Renal pelvis (tissue), 4 donors: ENCODE data around the gene AGPAT2. TPM values are rescaled to one million over a fixed set of nuclear protein-coding genes. Genes with fewer than 3 reads are reported as not detected.
"Not testable (repeated sequence)": the region's sequence is repeated elsewhere in the genome, so short reads cannot be mapped to it uniquely, and the experiment has no call there.

Source experiments
- DNase-seq: peaks from one replicate; pipeline ENCODE4 v3.0.0-alpha.2; 2013
- polyA plus RNA-seq, 3 donors: library from polyadenylated mRNA; unstranded; fragments of 120-200 nt; gene quantifications; one replicate each; pipeline ENCODE4 v1.2.1, GENCODE V29; 2013; ENCODE audit not compliant: insufficient read length in 3 of 3

AGPAT2 gene
- polyA plus RNA-seq, 3 donors: 51.5 to 61.0 (median 59.4) TPM

GRCh38 chr9:136723362-136723976, 36.2 kb upstream of the AGPAT2 start:
- DNase-seq: no peak

GRCh38 chr9:136722969-136723356, 35.7 kb upstream of the AGPAT2 start:
- no peak for DNase-seq

DNA sequence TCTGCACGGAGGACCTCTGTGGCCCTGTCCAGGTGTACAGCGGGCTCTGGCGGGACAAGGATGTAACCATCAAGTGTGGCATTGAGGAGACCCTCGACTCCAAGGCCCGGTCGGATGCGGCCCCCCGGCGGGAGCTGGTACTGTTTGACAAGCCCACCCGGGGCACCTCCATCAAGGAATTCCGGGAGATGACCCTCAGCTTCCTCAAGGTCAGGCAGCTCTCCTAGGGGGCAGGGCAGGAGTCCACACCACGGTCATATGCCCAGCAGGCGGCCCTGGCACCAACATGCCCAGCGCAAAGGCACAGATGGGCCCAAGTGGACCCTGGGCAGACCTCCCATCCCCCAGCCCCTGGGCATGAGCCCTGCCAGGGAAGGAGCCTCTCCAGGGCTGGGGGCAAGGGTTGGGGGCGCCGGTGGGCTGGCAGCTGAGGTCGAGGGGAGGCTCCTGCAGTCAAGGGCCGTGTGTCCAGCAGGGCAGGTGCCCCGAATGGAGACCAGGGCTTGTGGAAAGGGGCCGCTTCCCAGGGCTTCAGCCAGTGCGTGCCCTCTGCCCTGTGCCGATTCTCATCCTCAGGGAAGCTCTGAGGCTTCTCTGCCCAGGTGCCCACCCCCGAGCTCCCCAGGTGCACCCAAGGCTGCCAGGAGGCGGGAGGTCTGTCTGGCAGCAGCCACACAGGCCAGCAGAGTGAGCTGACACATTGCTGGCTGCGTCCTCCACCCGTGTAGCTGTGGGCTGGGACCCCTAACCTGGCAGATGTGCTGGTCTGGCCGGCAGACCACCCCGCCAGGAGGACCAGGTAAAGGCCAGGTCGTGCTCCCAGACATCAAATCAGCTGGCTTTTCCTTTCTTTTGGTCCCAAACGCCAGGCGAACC, 35.1 kb upstream of the AGPAT2 start:
- DNase-seq: no peak

GRCh38 chr9:136721339-136722092, 34.3 kb upstream of the AGPAT2 start:
- DNase-seq: no peak

DNA sequence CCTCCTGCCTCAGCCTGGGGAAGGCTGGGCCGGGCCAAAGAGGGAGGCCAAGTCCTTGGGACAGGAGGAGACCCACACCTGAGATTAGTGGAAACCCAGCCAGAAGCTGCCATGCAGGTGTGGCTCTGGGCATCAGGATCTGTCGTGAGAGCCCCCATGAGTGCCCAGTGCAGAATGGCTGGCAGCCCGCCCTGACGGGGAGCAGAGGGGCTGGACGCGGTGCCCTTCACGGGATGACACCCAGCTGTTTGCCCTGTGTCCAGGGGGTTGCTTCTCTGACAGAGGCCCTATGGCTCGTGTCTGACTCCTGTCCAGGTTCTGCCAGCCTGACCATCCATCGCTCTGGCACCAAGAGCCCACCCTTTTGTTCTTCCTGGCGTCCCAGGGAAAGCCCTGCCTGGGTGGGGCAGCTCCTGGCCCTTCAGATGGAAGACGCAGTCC, 33.7 kb upstream of the AGPAT2 start:
- no peak for DNase-seq

- DNase-seq: no peak
Measured at GRCh38 chr9:136720251-136720897, 33.1 kb upstream of the AGPAT2 start.

DNA sequence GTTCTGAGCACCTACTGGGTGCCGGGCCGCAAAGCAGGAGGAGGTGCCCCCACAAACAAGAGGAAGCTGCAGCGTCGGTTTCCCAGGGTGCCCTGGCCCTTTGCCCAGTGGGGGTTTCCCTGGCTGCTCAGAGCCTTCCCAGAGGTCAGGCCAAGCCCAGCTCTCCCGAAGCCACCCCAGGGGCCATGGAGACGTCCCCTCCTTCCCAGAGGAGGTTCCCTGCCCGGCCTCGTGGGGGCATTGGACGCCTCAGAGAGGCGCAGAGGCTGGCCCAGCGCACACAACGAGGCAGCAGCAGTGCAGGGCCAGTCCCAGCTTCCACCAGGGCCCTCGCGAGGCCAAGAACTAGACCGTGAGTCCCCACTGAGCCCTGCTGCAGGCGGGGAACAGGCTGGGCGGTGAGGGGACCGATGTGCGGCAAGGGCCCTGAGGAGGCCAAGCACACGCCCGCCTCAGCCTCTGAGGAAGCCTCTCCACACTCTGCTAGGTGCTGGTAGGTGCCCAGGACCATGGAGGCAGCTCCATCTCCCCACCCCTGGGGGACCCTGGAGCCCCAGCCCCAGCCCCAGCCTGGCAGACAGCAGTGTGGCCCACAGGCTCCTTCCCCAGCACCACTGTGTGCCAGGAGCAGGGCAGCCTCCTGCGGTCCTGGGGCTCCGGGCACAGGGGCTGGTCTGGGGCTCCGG, 32.1 kb upstream of the AGPAT2 start:
- DNase-seq: no peak

- DNase-seq: no peak
Measured at GRCh38 chr9:136718345-136719194, 31.3 kb upstream of the AGPAT2 start.

DNA sequence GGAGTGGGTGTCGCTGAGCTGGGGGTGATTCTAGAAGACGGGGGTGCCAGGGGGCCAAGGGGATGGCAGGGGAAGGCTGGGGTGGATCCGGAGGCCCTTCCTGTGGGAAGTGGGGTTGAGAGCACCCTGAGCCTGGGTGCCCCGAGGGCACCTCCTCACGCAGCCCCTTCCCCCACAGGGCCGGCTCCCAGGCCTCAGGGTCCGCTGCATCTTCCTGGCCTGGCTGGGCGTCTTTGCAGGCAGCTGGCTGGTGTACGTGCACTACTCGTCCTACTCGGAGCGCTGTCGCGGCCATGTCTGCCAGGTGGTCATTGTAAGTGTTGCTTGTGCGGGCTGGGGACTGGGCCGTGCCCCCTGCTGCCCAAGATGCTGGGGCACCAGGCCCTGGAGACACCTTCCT, 30.1 kb upstream of the AGPAT2 start:
- DNase-seq: no peak

GRCh38 chr9:136714893-136715274, 27.6 kb upstream of the AGPAT2 start:
- no peak for DNase-seq

DNA sequence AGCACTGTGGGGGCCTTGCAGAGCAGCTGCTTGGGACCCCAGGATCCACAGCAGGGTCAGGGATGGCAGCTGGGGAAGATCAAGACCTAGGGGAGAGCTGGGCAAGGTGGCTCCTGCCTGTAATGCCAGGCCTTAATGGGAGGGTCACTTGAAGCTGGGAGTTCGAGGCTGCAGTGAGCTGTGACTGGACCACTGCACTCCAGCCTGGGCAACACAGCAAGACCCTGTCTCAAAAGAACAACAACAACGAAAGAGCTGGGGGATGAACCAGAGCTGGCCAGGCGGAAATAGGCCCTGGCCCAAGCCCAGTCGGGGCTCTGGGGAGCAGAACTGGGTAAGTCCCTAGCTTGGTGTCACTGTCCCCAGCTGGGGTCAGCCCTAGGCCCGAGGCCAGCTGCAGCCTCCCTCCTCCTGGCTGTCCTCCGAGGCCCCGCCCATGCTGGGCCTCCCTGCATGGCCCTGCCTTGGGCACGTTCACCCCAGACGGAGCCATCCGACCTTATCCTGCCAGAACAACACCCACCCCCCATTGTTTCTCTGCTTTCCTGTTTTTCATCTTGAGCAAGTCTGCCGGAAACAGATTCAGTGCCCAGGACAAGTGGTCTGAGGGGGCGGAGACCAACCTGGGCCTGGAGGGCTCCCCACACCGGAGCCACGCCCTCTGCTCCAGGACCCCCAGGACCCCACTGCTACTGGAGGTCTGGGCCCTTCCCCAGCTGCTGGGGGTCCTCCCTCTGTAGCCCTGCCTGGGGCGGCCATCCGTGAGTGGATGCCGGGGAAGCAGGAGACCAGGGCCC, 27.0 kb upstream of the AGPAT2 start:
- DNase-seq: no peak

GRCh38 chr9:136713550-136713949, 26.3 kb upstream of the AGPAT2 start:
- no peak for DNase-seq

DNA sequence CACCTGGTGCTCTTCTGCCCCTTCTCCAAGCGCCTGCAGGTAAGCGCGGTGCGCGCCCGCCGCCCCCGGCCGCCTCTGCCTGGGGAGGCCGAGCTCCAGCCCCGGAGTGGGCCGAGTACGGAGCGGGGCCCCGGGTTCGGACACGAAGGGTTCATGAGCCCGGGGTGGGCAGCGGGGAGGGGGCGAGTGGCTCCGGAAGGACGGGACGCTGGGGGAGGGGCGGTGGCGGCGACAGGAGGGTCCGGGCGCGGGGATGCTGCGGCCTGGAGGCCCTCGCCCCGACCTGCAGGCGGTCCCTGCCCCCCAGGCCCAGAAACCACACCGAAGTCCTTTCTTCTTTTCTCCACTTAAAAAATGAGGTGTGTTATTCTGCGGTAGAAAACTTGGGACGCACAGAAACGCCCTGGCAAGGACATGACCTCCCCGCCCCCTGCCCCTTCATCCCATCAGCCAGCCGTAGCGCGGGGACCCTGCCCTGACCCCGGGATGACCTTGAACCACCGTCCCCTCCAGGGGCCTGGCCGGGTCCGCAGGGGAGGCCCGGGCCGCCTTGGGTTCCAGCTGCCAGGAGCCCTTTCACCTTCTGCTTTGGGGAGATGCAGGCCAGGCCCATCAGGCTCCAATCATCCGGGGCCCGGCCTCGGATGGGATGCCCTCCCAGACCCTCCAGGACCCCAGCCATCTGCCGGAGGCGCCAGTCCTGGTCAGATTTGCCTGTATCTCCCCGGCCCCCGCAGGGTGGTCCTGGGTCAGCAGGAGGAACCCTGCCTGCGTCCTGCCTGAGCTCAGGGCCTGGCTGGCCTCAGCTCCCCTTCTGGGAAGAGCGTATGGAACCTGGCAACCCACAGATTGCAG, 25.7 kb upstream of the AGPAT2 start:
- no peak for DNase-seq

DNA sequence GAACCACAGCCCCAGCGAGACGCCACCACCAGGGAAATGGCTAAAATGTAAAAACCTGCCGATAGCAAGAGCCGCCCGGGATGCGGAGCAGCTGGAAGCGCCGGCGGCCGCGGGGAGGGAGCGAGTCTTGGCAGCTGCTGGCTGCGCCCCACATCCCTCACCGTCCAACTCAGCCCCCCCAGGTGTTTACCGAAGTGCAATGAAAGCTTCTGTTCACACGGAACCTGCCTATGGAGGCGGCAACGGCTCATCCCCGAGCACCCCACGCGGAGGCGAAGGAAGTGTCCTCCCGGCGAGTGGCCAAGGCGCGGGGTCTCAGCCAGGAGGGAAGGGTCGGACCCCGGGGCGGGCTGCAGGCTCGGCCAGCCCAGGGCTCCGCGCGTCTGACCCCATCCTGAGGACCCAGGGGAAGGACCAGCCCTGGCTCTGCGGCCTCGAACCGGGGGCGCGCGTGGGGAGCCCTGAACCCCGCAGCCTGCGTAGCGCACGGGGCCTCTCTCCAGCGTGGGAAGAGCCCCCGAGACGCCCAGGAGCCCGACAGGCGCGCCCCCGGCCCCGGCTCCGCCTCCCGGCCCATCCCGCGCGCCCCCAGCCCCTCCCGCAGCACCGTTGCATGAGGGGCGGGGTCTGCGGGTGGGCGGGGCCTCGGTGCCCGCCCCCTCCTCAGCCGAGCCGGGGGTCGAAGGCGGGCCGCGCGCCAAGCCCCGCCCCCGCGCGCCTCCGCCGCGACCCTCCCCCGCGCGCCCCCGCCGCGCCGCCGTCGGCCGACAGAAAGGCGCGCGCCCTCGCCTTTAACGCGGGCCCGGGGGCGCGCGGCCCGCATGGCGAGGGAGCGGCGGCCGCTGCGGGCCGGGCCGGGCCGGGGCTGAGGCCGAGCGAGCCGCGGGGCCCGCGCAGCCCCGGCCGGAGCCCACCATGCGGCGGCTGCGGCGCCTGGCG, 24.8 kb upstream of the AGPAT2 start, which contains the start of gene DIPK1B:
Gene DIPK1B (plus strand): TSS at position 822 of the 939 bp plus-strand sequence. CDS start 94 bp downstream, at position 916.
- no peak for DNase-seq

DNA sequence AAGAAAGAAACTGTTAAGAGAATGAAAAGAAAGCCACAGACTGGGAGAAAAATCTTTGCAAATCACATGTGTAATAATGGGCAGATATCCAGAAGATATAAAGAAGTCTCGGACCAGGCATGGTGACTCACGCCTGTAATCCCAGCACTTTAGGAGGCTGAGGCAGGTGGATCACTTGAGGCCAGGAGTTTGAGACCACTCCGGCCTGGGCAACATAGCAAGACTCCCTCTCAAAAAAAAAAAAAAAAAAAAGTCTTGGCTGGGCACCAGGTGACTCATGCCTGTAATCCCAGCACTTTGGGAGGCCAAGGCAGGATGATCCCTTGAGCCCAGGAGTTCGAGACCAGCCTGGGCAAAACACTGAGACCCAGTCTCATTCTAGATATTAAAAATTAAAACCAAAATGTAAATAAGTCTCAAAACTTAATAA, 24.0 kb upstream of the AGPAT2 start:
- not testable (repeated sequence) for DNase-seq

DNA sequence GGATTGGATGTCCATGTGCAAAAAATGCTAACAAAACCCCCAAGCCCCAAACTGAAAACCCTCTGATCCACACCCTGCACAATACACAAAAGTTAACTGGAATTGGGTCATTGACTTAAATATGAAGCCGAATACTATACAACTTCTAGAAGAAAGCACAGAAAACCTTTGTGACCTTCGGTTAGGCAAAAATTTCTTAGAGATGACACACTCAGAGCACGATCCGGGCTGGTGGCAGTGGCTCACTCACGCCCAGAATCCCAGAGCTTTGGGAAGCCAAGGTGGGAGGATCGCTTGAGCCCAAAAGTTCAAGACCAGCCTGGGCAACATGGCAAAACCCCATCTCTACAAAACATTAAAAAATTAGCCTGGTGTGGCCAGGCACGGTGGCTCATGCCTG, 23.3 kb upstream of the AGPAT2 start:
- no peak for DNase-seq

DNA sequence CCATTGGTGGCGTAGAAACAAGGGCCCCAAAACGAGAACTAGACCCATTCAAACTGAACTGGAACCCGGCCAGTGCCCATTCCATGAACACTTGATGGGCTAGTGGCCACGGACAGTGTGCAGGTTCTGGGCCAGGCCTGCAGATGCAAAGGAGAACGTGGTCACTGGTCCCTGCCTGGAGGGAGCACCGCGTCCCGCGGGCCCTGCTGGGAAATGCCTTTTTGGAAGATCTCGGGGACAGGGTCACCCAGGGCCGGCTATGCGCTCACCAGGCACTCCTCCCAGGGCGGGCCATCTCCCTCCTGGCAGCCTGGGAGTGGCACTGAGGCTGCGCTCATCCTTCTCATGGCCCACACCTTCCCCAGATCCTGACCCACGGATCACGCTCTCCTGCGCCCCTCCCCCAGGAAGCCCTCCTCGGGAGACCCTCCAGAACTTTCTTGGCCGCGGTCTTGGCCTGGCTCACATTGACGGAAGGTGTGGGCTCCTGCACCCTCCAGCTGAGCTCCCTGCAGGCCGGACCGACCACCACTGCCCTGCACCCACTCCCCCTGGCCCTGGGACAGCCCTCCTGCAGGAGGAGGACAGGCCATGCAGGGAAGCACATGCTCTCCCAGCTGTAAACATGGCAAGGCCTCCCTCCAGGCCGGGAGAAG, 22.3 kb upstream of the AGPAT2 start:
- DNase-seq: no peak
